GM23338 (cell line): Measurements from ENCODE around the gene DOCK6. TPM values are rescaled to one million over a fixed set of nuclear protein-coding genes. Genes with fewer than 3 reads are reported as not detected.

Experiments
- ATAC-seq: fragments of 200-7000 bp; cut with Tn5 transposase; 3 replicates; pipeline ENCODE4 v1.9.1; 2020
- DNase-seq: peaks from one replicate; pipeline ENCODE4 v3.0.0-alpha.2; 2015; ENCODE audit warnings: low spot score
- H2AFZ ChIP-seq: fragments of 200-600 bp; sonication (generic); 2 replicates; pipeline ENCODE4 v1.8.0; 2016; ENCODE audit warnings: antibody characterized with exemption, mild to moderate bottlenecking, moderate library complexity
- H3F3A ChIP-seq: fragments of 200-600 bp; sonication (generic); replicated peaks from 2 replicates; pipeline ENCODE4 v1.8.0; 2017; ENCODE audit warnings: antibody characterized with exemption, mixed run types, low read depth
- H3K27ac ChIP-seq: fragments of 200-600 bp; sonication (generic); 2 replicates; pipeline ENCODE4 v1.6.1; 2016; ENCODE audit warnings: low read depth
- H3K27me3 ChIP-seq: fragments of 200-600 bp; sonication (generic); 2 replicates; pipeline ENCODE4 v1.8.0; 2016; ENCODE audit warnings: mild to moderate bottlenecking, mixed run types, moderate library complexity; ENCODE audit not compliant: insufficient read depth
- H3K36me3 ChIP-seq: fragments of 200-600 bp; sonication (generic); 2 replicates; pipeline ENCODE4 v1.8.0; 2016; ENCODE audit warnings: mild to moderate bottlenecking; ENCODE audit not compliant: insufficient read depth
- H3K4me1 ChIP-seq: fragments of 200-600 bp; sonication (generic); 2 replicates; pipeline ENCODE4 v1.8.0; 2016; ENCODE audit warnings: mild to moderate bottlenecking, moderate library complexity; ENCODE audit not compliant: insufficient read depth
- H3K4me2 ChIP-seq: fragments of 200-600 bp; sonication (generic); 2 replicates; pipeline ENCODE4 v1.7.1; 2017; ENCODE audit warnings: mixed run types
- H3K4me3 ChIP-seq: fragments of 200-600 bp; sonication (generic); 2 replicates; pipeline ENCODE4 v1.6.1; 2016; ENCODE audit warnings: mixed run types
- H3K79me2 ChIP-seq: fragments of 200-600 bp; sonication (generic); replicated peaks from 2 replicates; pipeline ENCODE4 v1.8.0; 2017; ENCODE audit warnings: mild to moderate bottlenecking; ENCODE audit not compliant: insufficient read depth
- H3K9me2 ChIP-seq: fragments of 200-600 bp; sonication (generic); 2 replicates; pipeline ENCODE4 v1.8.0; 2017; ENCODE audit not compliant: insufficient read depth
- H4K20me1 ChIP-seq: fragments of 200-600 bp; sonication (generic); replicated peaks from 2 replicates; pipeline ENCODE4 v1.8.0; 2017; ENCODE audit warnings: mild to moderate bottlenecking; ENCODE audit not compliant: insufficient read depth
- H3K27ac Mint-ChIP-seq: 2 replicates; pipeline ENCODE4 v1.8.0; 2020; ENCODE audit warnings: inconsistent platforms, mild to moderate bottlenecking, moderate library complexity, mixed read lengths
- H3K27me3 Mint-ChIP-seq: 3 replicates; pipeline ENCODE4 v1.8.0; 2022; ENCODE audit warnings: low read depth, mild to moderate bottlenecking, moderate library complexity, mixed read lengths, inconsistent platforms; ENCODE audit not compliant: insufficient read depth, poor library complexity
- H3K36me3 Mint-ChIP-seq: 3 replicates; pipeline ENCODE4 v1.8.0; 2021; ENCODE audit warnings: low read depth, mild to moderate bottlenecking, inconsistent platforms, moderate library complexity, mixed read lengths
- H3K4me1 Mint-ChIP-seq: 3 replicates; pipeline ENCODE4 v1.8.0; 2020; ENCODE audit warnings: mild to moderate bottlenecking, inconsistent platforms, mixed read lengths
- H3K4me3 Mint-ChIP-seq: 3 replicates; pipeline ENCODE4 v1.8.0; 2021; ENCODE audit warnings: moderate library complexity, mild to moderate bottlenecking, inconsistent platforms, mixed read lengths
- H3K9me3 Mint-ChIP-seq: 3 replicates; pipeline ENCODE4 v1.8.0; 2020; ENCODE audit warnings: moderate library complexity, mild to moderate bottlenecking, inconsistent platforms, mixed read lengths
- CREB1 ChIP-seq: fragments of 250-450 bp; sonication (Bioruptor Pico); IDR thresholded peaks from 2 replicates; pipeline ENCODE4 v1.5.0; 2020; ENCODE audit warnings: low read depth, mild to moderate bottlenecking, moderate library complexity
- ETS1 ChIP-seq: IDR thresholded peaks from 2 replicates; pipeline ENCODE4 v1.6.1; 2016; ENCODE audit warnings: antibody characterized with exemption
- EZH2 ChIP-seq: fragments of 200-600 bp; sonication (generic); IDR thresholded peaks from one replicate; pipeline ENCODE4 v1.8.0; 2017; ENCODE audit warnings: antibody characterized with exemption, mild to moderate bottlenecking, low read depth; ENCODE audit not compliant: unreplicated experiment
- EZH2phosphoT487 ChIP-seq: fragments of 200-600 bp; sonication (generic); IDR thresholded peaks from one replicate; pipeline ENCODE4 v1.8.1; 2018; ENCODE audit warnings: antibody characterized with exemption; ENCODE audit not compliant: unreplicated experiment
- JUNB ChIP-seq: IDR thresholded peaks from one replicate; pipeline ENCODE4 v1.6.1; 2016; ENCODE audit warnings: antibody characterized with exemption; ENCODE audit not compliant: unreplicated experiment
- NANOG ChIP-seq: IDR thresholded peaks from 2 replicates; pipeline ENCODE4 v1.6.1; 2016; ENCODE audit warnings: antibody characterized with exemption, borderline replicate concordance
- POLR2AphosphoS5 ChIP-seq: IDR thresholded peaks from 2 replicates; pipeline ENCODE4 v1.6.1; 2016; ENCODE audit warnings: antibody characterized with exemption, low read depth
- STAT1 ChIP-seq: IDR thresholded peaks from one replicate; pipeline ENCODE4 v1.6.1; 2016; ENCODE audit warnings: antibody characterized with exemption; ENCODE audit not compliant: unreplicated experiment
- ZNF114 ChIP-seq: fragments of 250-450 bp; sonication (Bioruptor Pico); IDR thresholded peaks from 2 replicates; pipeline ENCODE4 v1.5.0; 2020; ENCODE audit warnings: mild to moderate bottlenecking, moderate library complexity
- ZNF331 ChIP-seq: fragments of 250-450 bp; sonication (Bioruptor Pico); IDR thresholded peaks from 2 replicates; pipeline ENCODE4 v1.5.0; 2020; ENCODE audit warnings: low read depth, mild to moderate bottlenecking, moderate library complexity
- ZNF462 ChIP-seq: fragments of 250-450 bp; sonication (Bioruptor Pico); IDR thresholded peaks from 2 replicates; pipeline ENCODE4 v1.5.0; 2020; ENCODE audit warnings: mild to moderate bottlenecking, moderate library complexity
- polyA plus RNA-seq: library from polyadenylated mRNA; unstranded; fragments of >200 nt; fragmentation: Nextera tagmentation; extraction: Ambion mirVana; gene quantifications from 2 replicates; pipeline ENCODE4 v1.2.1, GENCODE V29; 2016
- total RNA-seq: library from RNA; depleted of rRNA; stranded (reverse); fragments of >200 nt; shearing (Covaris generic); gene quantifications from 2 replicates; pipeline ENCODE4 v1.2.3, GENCODE V29; 2014
- TF ChIP-seq, protein P1 (sequence below), 2 experiments: fragments of 200-600 bp in 1 of 2; sonication (generic) in 1 of 2; conservative IDR thresholded peaks; 2 replicates each; pipeline versions ENCODE4 v1.5.1 to v1.6.1; 2016 to 2017; ENCODE audit warnings: antibody characterized with exemption in 2 of 2, low read depth in 2 of 2, mild to moderate bottlenecking in 2 of 2, moderate library complexity in 1 of 2
- TF ChIP-seq, protein P2 (sequence below): IDR thresholded peaks from one replicate; pipeline ENCODE4 v1.6.1; 2018; ENCODE audit warnings: antibody characterized with exemption; ENCODE audit not compliant: unreplicated experiment

DOCK6 gene
- total and polyA plus RNA-seq, 2 experiments from 2014 or later: 34.6 to 49.0 TPM

DNA sequence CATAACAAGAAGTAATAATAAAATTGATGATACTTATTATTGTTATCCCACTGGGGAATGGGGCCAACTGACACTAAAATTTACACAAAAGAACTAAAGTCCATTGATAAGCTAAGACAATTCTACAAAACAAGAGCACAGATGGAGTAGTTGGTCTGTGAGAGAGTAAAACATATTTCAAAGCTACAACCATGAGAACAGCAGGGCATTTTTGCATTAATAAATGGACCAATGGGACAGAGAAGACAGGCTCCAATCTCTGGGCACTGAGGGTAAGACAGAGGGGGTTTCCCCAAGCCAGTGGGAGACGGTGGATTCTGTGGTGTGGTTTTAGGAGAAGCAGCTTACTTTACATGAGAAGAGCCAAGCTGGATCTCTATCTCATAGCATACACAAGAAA lies 79.3 kb downstream of the DOCK6 start:
- Histone ChIP-seq H3K27ac (no peak overlapping the region), H3K9me2 (no peaks in the 10 kb centered on the region), H4K20me1 (no peaks in the 10 kb centered on the region; the same call in 1 of the 2 replicates), H3K27me3 (no peaks in the 10 kb centered on the region), H3F3A (0 out of 2 replicates have a peak, but pooled peaks cover 3% of the 10 kb centered on the region), H3K4me1 (no peaks in the 10 kb centered on the region; the same call in 1 of the 2 replicates), H3K4me2 (no peak overlapping the region), H2AFZ (no peak overlapping the region), H3K4me3 (no peak overlapping the region), H3K79me2 (no peaks in the 10 kb centered on the region), H3K36me3 (no peaks in the 10 kb centered on the region)
- no peak overlapping the region for H3K4me3 Mint-ChIP-seq
- no peak for DNase-seq
- no peaks in the 10 kb centered on the region for H3K9me3 Mint-ChIP-seq
- H3K27ac Mint-ChIP-seq: no peak overlapping the region
- peaks cover 10% of the 10 kb centered on the region for H3K36me3 Mint-ChIP-seq
- no peaks in the 10 kb centered on the region for H3K4me1 Mint-ChIP-seq
- TF ChIP-seq, protein P1, sequence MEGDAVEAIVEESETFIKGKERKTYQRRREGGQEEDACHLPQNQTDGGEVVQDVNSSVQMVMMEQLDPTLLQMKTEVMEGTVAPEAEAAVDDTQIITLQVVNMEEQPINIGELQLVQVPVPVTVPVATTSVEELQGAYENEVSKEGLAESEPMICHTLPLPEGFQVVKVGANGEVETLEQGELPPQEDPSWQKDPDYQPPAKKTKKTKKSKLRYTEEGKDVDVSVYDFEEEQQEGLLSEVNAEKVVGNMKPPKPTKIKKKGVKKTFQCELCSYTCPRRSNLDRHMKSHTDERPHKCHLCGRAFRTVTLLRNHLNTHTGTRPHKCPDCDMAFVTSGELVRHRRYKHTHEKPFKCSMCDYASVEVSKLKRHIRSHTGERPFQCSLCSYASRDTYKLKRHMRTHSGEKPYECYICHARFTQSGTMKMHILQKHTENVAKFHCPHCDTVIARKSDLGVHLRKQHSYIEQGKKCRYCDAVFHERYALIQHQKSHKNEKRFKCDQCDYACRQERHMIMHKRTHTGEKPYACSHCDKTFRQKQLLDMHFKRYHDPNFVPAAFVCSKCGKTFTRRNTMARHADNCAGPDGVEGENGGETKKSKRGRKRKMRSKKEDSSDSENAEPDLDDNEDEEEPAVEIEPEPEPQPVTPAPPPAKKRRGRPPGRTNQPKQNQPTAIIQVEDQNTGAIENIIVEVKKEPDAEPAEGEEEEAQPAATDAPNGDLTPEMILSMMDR (conservative IDR thresholded peaks at IDR 0.05; ENCODE audit: low read depth in 2 of 2): no peak
- no peak for TF ChIP-seq EZH2phosphoT487
- TF ChIP-seq POLR2AphosphoS5: no peak
- TF ChIP-seq ZNF114: no peak
- TF ChIP-seq NANOG: no peak
- no peak for TF ChIP-seq EZH2
- TF ChIP-seq ETS1: no peak
- TF ChIP-seq CREB1 (CRISPR knock-in tag): no peak
- no peak for TF ChIP-seq ZNF331 (CRISPR knock-in tag)
- TF ChIP-seq, protein P2, sequence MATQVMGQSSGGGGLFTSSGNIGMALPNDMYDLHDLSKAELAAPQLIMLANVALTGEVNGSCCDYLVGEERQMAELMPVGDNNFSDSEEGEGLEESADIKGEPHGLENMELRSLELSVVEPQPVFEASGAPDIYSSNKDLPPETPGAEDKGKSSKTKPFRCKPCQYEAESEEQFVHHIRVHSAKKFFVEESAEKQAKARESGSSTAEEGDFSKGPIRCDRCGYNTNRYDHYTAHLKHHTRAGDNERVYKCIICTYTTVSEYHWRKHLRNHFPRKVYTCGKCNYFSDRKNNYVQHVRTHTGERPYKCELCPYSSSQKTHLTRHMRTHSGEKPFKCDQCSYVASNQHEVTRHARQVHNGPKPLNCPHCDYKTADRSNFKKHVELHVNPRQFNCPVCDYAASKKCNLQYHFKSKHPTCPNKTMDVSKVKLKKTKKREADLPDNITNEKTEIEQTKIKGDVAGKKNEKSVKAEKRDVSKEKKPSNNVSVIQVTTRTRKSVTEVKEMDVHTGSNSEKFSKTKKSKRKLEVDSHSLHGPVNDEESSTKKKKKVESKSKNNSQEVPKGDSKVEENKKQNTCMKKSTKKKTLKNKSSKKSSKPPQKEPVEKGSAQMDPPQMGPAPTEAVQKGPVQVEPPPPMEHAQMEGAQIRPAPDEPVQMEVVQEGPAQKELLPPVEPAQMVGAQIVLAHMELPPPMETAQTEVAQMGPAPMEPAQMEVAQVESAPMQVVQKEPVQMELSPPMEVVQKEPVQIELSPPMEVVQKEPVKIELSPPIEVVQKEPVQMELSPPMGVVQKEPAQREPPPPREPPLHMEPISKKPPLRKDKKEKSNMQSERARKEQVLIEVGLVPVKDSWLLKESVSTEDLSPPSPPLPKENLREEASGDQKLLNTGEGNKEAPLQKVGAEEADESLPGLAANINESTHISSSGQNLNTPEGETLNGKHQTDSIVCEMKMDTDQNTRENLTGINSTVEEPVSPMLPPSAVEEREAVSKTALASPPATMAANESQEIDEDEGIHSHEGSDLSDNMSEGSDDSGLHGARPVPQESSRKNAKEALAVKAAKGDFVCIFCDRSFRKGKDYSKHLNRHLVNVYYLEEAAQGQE: no peak
- TF ChIP-seq STAT1: no peak
- TF ChIP-seq ZNF462 (CRISPR knock-in tag): no peak
- TF ChIP-seq JUNB: no peak
- peaks cover 8% of the 10 kb centered on the region for H3K27me3 Mint-ChIP-seq
- ATAC-seq: peak; percentile 23; the same call in 1 of the 3 replicates
